ENCODE measurements around the gene DIPK1B.

DNA sequence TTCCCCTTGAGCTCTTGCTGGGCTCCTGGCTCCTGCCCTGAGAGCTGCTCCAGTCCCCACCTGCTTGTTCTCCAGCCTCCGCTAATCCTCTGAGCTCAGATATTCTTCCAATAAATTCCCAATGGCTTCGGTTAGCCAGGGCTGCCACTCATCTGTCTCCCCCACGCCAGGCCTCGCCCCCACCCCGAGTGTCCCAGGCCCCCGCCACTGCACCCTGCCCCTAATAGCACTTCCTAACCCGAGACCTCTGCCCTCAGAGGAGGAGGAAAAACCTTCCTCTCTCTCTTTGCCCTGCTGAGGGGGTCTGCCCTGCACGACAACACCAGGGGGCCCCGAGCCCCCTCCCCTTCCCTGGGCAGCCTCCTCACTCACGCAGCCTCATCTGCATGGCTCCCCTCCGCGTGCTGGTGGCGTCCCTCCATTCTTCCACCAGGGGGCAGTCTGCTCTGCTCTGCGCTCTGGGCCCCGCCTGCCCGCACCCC is 57.4 kb downstream of the DIPK1B start:
- no peak for TF ChIP-seq EZH2 (IDR thresholded peaks at IDR 0.05; ENCODE audit: low read length, unreplicated experiment)
- TF ChIP-seq, protein P1, sequence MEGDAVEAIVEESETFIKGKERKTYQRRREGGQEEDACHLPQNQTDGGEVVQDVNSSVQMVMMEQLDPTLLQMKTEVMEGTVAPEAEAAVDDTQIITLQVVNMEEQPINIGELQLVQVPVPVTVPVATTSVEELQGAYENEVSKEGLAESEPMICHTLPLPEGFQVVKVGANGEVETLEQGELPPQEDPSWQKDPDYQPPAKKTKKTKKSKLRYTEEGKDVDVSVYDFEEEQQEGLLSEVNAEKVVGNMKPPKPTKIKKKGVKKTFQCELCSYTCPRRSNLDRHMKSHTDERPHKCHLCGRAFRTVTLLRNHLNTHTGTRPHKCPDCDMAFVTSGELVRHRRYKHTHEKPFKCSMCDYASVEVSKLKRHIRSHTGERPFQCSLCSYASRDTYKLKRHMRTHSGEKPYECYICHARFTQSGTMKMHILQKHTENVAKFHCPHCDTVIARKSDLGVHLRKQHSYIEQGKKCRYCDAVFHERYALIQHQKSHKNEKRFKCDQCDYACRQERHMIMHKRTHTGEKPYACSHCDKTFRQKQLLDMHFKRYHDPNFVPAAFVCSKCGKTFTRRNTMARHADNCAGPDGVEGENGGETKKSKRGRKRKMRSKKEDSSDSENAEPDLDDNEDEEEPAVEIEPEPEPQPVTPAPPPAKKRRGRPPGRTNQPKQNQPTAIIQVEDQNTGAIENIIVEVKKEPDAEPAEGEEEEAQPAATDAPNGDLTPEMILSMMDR (conservative IDR thresholded peaks at IDR 0.05; ENCODE audit: low read depth, low read length), result peak; percentile 39
